Hypothalamus (tissue), 51 donors: ENCODE data around the gene FCRL4.
"Not testable (repeated sequence)": the region's sequence is repeated elsewhere in the genome, so short reads cannot be mapped to it uniquely, and the experiment has no call there.

Experiments used
- DNase-seq, 51 donors: peaks; one replicate each; lab custom pipeline; 2025; lab: John Stamatoyannopoulos, UW

Gene FCRL4

DNA sequence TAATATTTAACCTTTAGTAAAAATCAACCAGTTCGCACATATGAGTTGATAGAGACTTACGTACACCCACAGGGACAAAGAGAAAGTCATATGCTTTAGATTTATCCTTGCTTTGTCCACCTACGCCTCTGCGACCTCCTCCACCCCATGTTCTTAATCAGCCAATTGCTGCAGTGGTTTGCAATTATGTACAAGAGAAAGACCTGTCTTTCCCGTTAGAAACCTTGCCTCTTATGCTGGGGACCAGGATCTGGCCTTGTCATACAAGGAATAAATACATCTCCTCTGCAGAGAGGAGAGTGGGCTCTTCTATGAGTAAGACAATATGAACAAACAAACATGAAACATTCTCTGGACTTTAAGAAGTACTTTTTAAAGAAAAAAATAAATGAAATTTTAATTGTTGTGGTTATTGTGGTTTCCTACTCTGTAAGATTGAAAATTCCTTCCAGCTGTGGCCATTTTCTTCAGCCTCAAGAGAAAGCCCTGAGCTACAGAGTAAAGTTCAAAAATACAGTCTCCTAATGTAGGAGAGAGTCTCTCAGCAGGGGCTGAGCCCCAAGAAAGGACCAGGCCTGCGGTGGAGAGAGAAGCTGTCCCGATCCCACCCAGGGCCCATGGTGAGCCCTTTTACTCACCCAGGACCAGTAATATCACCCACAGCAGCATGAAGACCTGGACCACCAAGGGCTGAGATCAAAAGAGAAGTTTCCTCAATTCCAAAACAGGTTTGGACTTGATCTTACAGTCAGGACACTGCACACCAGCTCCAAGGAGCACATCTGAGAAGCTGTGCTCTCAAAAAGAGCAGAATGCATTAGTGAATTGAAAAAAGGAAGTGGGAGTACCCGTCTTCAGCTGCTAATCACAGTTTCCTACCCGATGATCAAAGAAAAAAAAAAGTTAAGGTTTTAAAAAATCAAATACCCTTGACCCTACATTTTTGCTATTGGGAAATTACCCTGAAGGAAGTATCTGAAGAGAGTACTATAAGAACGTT lies 45.9 kb downstream of the FCRL4 start, which contains the start of gene FCRL5:
Gene FCRL5, minus strand, starts transcription at position 822 of the 1,000 bp plus-strand sequence. Its CDS starts 153 bp downstream, at position 669.
- DNase-seq = no peak

DNA sequence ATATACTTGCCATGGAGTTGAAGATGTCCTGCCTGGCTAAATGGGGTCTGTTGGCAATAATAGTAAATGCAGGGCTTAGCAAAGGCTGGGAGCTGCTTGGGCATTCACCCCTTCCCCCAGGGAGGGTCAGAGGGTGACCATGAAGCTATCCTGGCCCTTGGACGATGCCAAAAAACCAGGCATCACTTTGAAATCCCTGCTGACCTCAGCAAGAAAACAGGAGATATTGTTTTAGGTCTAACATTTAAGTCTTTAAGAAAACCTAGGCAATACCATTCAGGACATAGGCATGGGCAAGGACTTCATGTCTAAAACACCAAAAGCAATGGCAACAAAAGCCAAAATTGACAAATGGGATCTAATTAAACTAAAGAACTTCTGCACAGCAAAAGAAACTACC lies 49.8 kb downstream of the FCRL4 start:
- not testable (repeated sequence) for DNase-seq

- peak in 19 of 51 donors; percentile 1 to 61 (median 16) for DNase-seq
Observed at GRCh38 chr1:157542676-157543075, 55.2 kb downstream of the FCRL4 start.

DNA sequence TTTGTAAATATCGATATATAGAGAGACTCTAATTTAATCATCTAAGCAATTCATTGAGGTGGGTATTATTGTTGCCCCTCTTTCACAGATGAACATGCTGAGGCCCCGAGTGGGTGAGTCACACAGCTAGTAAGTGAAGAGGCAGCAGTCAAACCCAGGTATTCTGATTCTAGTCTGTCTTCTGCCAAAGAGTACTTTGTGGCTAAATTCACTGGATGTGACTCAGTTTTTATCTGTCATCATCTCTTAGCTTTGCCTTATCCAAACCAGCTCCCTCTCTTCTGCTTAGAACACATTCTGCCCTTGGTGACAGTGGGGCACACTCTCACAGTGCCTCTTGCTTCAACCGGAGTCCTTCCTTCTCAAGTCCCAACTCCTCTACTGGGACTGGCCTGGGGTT lies 57.0 kb downstream of the FCRL4 start:
- DNase-seq = no peak

DNA sequence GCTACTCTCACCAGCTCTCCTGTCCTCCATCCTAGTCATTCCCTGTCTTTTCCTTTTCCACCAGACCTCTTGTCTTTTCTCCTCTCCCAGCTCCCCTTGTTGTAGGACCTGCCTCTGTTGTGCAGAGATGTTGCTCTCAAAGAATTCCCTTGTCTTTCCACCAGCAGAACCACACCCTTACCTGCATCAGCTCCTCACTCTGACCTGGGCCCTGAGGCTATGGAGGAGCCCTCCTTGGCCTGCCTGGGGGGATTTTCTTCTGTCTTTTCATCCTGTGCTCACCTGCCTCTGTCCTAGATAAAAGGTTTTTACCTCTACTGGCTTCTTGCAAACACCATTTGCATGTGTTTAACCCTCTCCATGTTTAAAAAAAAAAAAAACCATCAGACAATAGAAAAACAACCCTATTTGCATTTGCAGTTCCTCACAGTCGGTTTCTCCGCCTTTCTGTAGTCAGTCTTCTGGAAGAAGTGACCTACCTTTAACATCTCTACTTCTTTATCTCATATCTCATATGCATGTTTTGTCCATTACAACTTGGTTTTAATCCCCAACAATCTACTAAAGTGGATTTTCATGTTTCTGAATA lies 57.6 kb downstream of the FCRL4 start:
- no peak for DNase-seq

DNA sequence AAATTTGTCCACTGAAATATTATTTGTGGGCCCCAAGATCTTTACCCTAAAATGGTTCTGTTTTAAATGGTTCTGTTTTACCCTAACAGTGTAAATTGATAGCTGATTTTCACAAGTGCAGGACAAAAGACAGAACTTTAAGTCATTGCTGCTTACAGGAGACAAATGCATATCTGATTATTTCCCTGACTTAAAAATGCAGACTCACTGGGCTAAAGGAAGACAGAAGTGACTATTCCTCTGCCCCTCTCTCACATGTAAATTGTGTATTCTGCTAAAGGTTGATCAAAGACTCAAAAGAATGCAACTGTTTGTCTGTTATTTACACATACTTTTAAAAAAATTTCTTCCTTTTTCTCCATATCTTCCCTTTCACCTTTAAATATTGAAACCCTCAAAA lies 58.3 kb downstream of the FCRL4 start:
- DNase-seq = no peak

DNA sequence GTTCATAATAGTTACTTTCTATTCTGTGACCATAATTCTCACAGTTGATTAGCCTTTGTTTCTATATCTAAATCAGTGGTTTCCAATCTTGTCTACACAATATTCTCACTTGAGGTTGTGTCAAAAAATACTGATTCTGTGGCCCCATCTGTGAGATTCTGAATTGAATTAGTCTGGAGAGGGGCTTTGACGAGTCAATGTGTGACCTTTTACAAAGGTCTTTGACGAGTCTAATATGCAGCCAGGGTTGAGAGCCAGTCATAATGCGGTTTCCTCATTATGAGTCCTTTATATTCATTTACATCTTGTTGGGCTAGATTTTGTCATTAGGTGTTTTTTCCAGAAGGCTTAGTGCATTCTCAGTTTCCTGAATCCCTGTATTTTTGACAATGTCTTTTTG lies 65.3 kb downstream of the FCRL4 start:
- no peak for DNase-seq

- DNase-seq = no peak
Observed at GRCh38 chr1:157523774-157524493, 74.0 kb downstream of the FCRL4 start.
